HepG2 (cell line): Measurements from ENCODE around the gene PDE4D.

Source experiments
- CEBPB ChIP-seq: IDR thresholded peaks from 2 replicates; pipeline ENCODE4 v1.6.1; 2011; ENCODE audit warnings: low read depth, low read length, improper control_type of control experiment, borderline replicate concordance
- CTCF ChIP-seq: sonication (generic); formaldehyde crosslinking; IDR thresholded peaks from 2 replicates; pipeline ENCODE4 v1.5.0; 2020; ENCODE audit warnings: mild to moderate bottlenecking, missing genetic modification reagents, moderate library complexity
- GMEB2 ChIP-seq: IDR thresholded peaks from 2 replicates; pipeline ENCODE4 v1.6.1; 2016; ENCODE audit warnings: missing biosample characterization, missing genetic modification reagents, low read depth
- JDP2 ChIP-seq: sonication (generic); formaldehyde crosslinking; IDR thresholded peaks from 2 replicates; pipeline ENCODE4 v1.8.1; 2022; ENCODE audit warnings: missing genetic modification reagents, borderline replicate concordance
- SP2 ChIP-seq: sonication (generic); formaldehyde crosslinking; IDR thresholded peaks from 2 replicates; pipeline ENCODE4 v1.5.1; 2020; ENCODE audit warnings: mild to moderate bottlenecking, missing genetic modification reagents
- TP53 ChIP-seq: sonication (generic); formaldehyde crosslinking; conservative IDR thresholded peaks from 2 replicates; pipeline ENCODE4 v1.4.0; 2020; ENCODE audit warnings: missing genetic modification reagents
- UBTF ChIP-seq: sonication (generic); formaldehyde crosslinking; IDR thresholded peaks from 2 replicates; pipeline ENCODE4 v1.4.0; 2020; ENCODE audit warnings: mild to moderate bottlenecking, missing genetic modification reagents

GRCh38 chr5:59117320-59117719 lies 776.2 kb downstream of the PDE4D start:
- no peak for TF ChIP-seq GMEB2
- TF ChIP-seq CEBPB = no peak
- TF ChIP-seq CTCF (CRISPR knock-in tag) = no peak
- no peak for TF ChIP-seq UBTF (CRISPR knock-in tag)
- no peak for TF ChIP-seq JDP2 (CRISPR knock-in tag)
- no peak for TF ChIP-seq TP53
- no peak for TF ChIP-seq SP2 (CRISPR knock-in tag)
